ENCODE results near the gene PNMA6E.

- TF ChIP-seq CTCF (IDR thresholded peaks at IDR 0.05) (no peak), POLR2A (IDR thresholded peaks at IDR 0.05) (no peak)
Observed at GRCh38 chrX:153434801-153435200, 33.7 kb upstream of the PNMA6E start.
